HG03025 (cell line): ENCODE results near the gene PTGES2.

Source experiments
- ATAC-seq: cut with Tn5 transposase; IDR thresholded peaks from one replicate; pipeline ENCODE4 v1.9.1; 2021; ENCODE audit warnings: mild to moderate bottlenecking, moderate library complexity; ENCODE audit not compliant: unreplicated experiment, low FRiP score

Gene PTGES2

GRCh38 chr9:128153947-128154695 lies 26.6 kb upstream of the PTGES2 start:
- ATAC-seq: no peak

GRCh38 chr9:128153060-128153946 lies 25.8 kb upstream of the PTGES2 start:
- no peak for ATAC-seq

- no peak for ATAC-seq
These were observed 24.9 kb upstream of the PTGES2 start for GRCh38 chr9:128152133-128153059.

GRCh38 chr9:128151309-128152132 lies 24.0 kb upstream of the PTGES2 start:
- no peak for ATAC-seq

GRCh38 chr9:128150594-128151308 lies 23.2 kb upstream of the PTGES2 start:
- no peak for ATAC-seq

GRCh38 chr9:128149951-128150593 lies 22.5 kb upstream of the PTGES2 start:
- no peak for ATAC-seq

- no peak for ATAC-seq
These were observed 21.6 kb upstream of the PTGES2 start, which contains the start of gene LCN2 for GRCh38 chr9:128149001-128149701. TSS of gene LCN2 (plus strand) at chr9:128149453. CDS start at chr9:128149526, 73 bp downstream.

GRCh38 chr9:128148509-128149000 lies 21.0 kb upstream of the PTGES2 start:
- no peak for ATAC-seq

- ATAC-seq: no peak
These were observed 19.1 kb upstream of the PTGES2 start for GRCh38 chr9:128146591-128147120.

GRCh38 chr9:128145951-128146351 lies 18.4 kb upstream of the PTGES2 start:
- ATAC-seq: no peak

- ATAC-seq: no peak
These were observed 18.0 kb upstream of the PTGES2 start for GRCh38 chr9:128145536-128145935.

- no peak for ATAC-seq
These were observed 17.0 kb upstream of the PTGES2 start for GRCh38 chr9:128144239-128145181.

GRCh38 chr9:128143525-128144238 lies 16.2 kb upstream of the PTGES2 start:
- no peak for ATAC-seq

GRCh38 chr9:128142596-128142995 lies 15.1 kb upstream of the PTGES2 start:
- no peak for ATAC-seq

- ATAC-seq: no peak
These were observed 14.5 kb upstream of the PTGES2 start for GRCh38 chr9:128142061-128142460.

- ATAC-seq: no peak
These were observed 14.1 kb upstream of the PTGES2 start for GRCh38 chr9:128141604-128142003.
